HEK293T (cell line): Measurements from ENCODE around the gene PIGQ.

ENCODE experiments used
- CTCF ChIA-PET: fragments of 350-600 bp; formaldehyde crosslinking; extraction: SDS; loops from one replicate; lab custom pipeline; 2021; ENCODE audit warnings: antibody characterized with exemption, inconsistent platforms; lab: Yijun Ruan, JAX
- POLR2A ChIA-PET: fragments of 350-600 bp; formaldehyde crosslinking; extraction: SDS; loops from one replicate; lab custom pipeline; 2020; ENCODE audit warnings: antibody characterized with exemption, inconsistent platforms; lab: Yijun Ruan, JAX
- DNase-seq: peaks from one replicate; pipeline ENCODE4 v3.0.0; 2012; ENCODE audit warnings: mixed read lengths; ENCODE audit errors: extremely low spot score
- ARNT ChIP-seq: fragments of 450-650 bp; IDR thresholded peaks from 2 replicates; pipeline ENCODE4 v1.6.1; 2017; ENCODE audit warnings: mild to moderate bottlenecking
- BHLHE40 ChIP-seq: fragments of 450-650 bp; IDR thresholded peaks from 2 replicates; pipeline ENCODE4 v1.6.1; 2016; ENCODE audit warnings: mild to moderate bottlenecking, moderate library complexity, borderline replicate concordance
- CTBP1 ChIP-seq: fragments of 450-650 bp; IDR thresholded peaks from 2 replicates; pipeline ENCODE4 v1.6.1; 2016; ENCODE audit warnings: borderline replicate concordance
- ELF4 ChIP-seq: fragments of 450-650 bp; IDR thresholded peaks from 2 replicates; pipeline ENCODE4 v1.6.1; 2017; ENCODE audit warnings: antibody characterized with exemption
- FOXA1 ChIP-seq: fragments of 450-650 bp; IDR thresholded peaks from 2 replicates; pipeline ENCODE4 v1.6.1; 2016; ENCODE audit warnings: mild to moderate bottlenecking
- FOXK2 ChIP-seq: fragments of 450-650 bp; IDR thresholded peaks from 2 replicates; pipeline ENCODE4 v1.6.1; 2016; ENCODE audit warnings: mild to moderate bottlenecking
- FOXM1 ChIP-seq: fragments of 450-650 bp; IDR thresholded peaks from 2 replicates; pipeline ENCODE4 v1.6.1; 2017; ENCODE audit warnings: mild to moderate bottlenecking, borderline replicate concordance
- HDGF ChIP-seq: fragments of 450-650 bp; IDR thresholded peaks from 2 replicates; pipeline ENCODE4 v1.6.1; 2017; ENCODE audit warnings: antibody characterized with exemption, borderline replicate concordance
- L3MBTL2 ChIP-seq: fragments of 450-650 bp; conservative IDR thresholded peaks from 2 replicates; pipeline ENCODE4 v1.6.1; 2016; ENCODE audit warnings: mild to moderate bottlenecking
- NFRKB ChIP-seq: fragments of 450-650 bp; IDR thresholded peaks from 2 replicates; pipeline ENCODE4 v1.6.1; 2016; ENCODE audit warnings: mild to moderate bottlenecking, moderate library complexity
- SP1 ChIP-seq: fragments of 450-650 bp; IDR thresholded peaks from 2 replicates; pipeline ENCODE4 v1.6.1; 2017
- SUZ12 ChIP-seq: fragments of 450-650 bp; IDR thresholded peaks from 2 replicates; pipeline ENCODE4 v1.6.1; 2016; ENCODE audit warnings: mild to moderate bottlenecking
- TARDBP ChIP-seq: fragments of 450-650 bp; IDR thresholded peaks from 2 replicates; pipeline ENCODE4 v1.6.1; 2016
- ZNF384 ChIP-seq: fragments of 450-650 bp; IDR thresholded peaks from 2 replicates; pipeline ENCODE4 v1.6.1; 2016
- TF ChIP-seq, protein P1 (sequence below): fragments of 450-650 bp; IDR thresholded peaks from 2 replicates; pipeline ENCODE4 v1.6.1; 2016

Gene PIGQ

GRCh38 chr16:551210-551609 is 18.6 kb upstream of the PIGQ start:
- ChIA-PET POLR2A (no interaction called here), CTCF (no interaction called here)
- DNase-seq, result no peak
- TF ChIP-seq FOXM1 (no peak), SP1 (no peak), HDGF (no peak), L3MBTL2 (no peak), ELF4 (no peak), FOXK2 (no peak), FOXA1 (no peak), BHLHE40 (no peak), SUZ12 (no peak), TARDBP (no peak), CTBP1 (no peak), NFRKB (no peak)
- TF ChIP-seq, protein P1, sequence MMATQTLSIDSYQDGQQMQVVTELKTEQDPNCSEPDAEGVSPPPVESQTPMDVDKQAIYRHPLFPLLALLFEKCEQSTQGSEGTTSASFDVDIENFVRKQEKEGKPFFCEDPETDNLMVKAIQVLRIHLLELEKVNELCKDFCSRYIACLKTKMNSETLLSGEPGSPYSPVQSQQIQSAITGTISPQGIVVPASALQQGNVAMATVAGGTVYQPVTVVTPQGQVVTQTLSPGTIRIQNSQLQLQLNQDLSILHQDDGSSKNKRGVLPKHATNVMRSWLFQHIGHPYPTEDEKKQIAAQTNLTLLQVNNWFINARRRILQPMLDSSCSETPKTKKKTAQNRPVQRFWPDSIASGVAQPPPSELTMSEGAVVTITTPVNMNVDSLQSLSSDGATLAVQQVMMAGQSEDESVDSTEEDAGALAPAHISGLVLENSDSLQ, result no peak

DNA sequence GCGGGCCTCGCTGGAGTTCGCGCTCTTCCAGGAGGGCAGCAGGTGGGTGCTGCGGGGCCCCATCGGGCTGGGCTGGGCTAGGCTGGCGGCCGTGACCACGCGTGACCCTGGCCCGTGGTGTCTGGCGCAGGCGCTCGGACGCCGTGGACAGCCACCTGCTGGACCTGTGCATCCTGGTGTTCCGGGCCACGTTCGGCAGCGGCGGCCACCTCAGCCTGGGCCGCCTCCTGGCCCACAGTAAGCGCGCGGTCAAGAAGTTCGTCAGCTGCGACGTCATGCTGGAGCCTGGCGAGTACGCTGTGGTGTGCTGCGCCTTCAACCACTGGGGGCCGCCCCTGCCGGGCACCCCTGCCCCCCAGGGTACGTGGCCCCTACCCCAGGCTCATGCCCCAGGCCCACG is 17.6 kb upstream of the PIGQ start:
- DNase-seq, result no peak
- POLR2A ChIA-PET, result no interaction called here
- CTCF ChIA-PET, result no interaction called here
- TF ChIP-seq FOXM1 (no peak), CTBP1 (no peak), L3MBTL2 (no peak), SUZ12 (no peak), FOXA1 (no peak)

- ChIA-PET CTCF (no interaction called here), POLR2A (interaction anchor here (1.0 kb wide), 1 partner anchor 27 kb away, joined by 3 read pairs; no protein-coding TSS in a partner anchor)
- no peak for DNase-seq
- TF ChIP-seq, protein P1, result no peak
- TF ChIP-seq FOXA1 (no peak), TARDBP (no peak), BHLHE40 (no peak), FOXM1 (no peak), HDGF (no peak), ZNF384 (no peak), L3MBTL2 (no peak), SUZ12 (no peak), ARNT (no peak), FOXK2 (no peak)
These were observed 16.0 kb upstream of the PIGQ start for GRCh38 chr16:553601-554296.

- no peak for DNase-seq
- POLR2A ChIA-PET, result interaction anchor here (1.0 kb wide), 1 partner anchor 28 kb away, joined by 3 read pairs; no protein-coding TSS in a partner anchor
- TF ChIP-seq ELF4, result no peak
- CTCF ChIA-PET, result no interaction called here
These were observed 15.5 kb upstream of the PIGQ start for GRCh38 chr16:554297-554621.

DNA sequence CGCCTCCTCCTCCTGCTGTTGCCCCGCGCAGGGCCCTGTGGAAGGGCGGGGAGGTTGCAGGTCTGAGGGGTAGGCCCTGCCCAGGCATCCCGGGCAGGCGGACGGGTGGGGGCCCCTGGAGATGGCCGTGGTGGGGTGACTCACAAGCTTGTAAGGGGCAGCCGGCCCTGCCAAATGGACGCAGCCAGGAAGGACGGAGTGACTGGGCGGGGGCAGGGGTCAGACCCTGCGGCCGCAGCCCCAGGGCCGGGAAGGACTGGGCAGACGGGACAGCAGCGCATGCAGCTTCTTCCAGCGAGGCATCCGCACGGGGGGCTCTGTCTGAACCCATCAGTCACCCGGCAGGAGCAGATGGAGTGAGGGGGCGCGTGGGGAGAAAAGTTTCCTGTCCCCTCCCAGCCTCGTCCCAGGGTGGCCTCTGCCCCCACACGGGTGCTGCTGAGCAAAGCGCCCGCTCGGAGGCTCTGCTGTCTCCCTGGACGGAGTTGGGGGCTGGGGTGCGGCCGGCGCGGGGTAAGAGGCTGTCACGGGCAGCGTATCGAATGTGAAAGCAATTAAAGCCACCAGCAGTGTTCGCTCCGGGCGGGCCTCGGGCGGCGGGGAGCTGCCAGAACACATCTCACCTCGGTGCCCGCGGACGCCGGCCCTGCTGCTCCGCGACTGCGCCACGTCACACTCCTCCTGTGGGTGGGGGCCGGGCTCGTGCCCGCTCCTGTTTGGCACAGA is 15.0 kb upstream of the PIGQ start:
- ChIA-PET POLR2A (interaction anchor here (1.0 kb wide), 1 partner anchor 28 kb away, joined by 3 read pairs; no protein-coding TSS in a partner anchor), CTCF (no interaction called here)
- DNase-seq, result no peak
- no peak for TF ChIP-seq FOXM1
- no peak for TF ChIP-seq ELF4
- TF ChIP-seq TARDBP, result no peak
- TF ChIP-seq SP1, result no peak
- TF ChIP-seq, protein P1, result no peak
- TF ChIP-seq HDGF, result no peak
- TF ChIP-seq BHLHE40, result no peak

- no peak for DNase-seq
- TF ChIP-seq SP1, result no peak
- no peak for TF ChIP-seq ZNF384
- TF ChIP-seq ARNT, result no peak
- no peak for TF ChIP-seq CTBP1
- no peak for TF ChIP-seq FOXM1
- no peak for TF ChIP-seq FOXA1
- no peak for TF ChIP-seq BHLHE40
- TF ChIP-seq L3MBTL2, result no peak
- TF ChIP-seq NFRKB, result no peak
- ChIA-PET CTCF (no interaction called here), POLR2A (interaction anchor here (0.8 kb wide), 1 partner anchor 14 kb away, joined by 3 read pairs; the partner anchor contains the start of gene PIGQ)
These were observed 14.0 kb upstream of the PIGQ start for GRCh38 chr16:555528-556473.
